Ramos (cell line): Measurements from ENCODE around the gene TMEM50A.
"Not testable (repeated sequence)": the region's sequence is repeated elsewhere in the genome, so short reads cannot be mapped to it uniquely, and the experiment has no call there.

Experiments used
- in situ Hi-C: fragments of 300-500 bp; cut with MboI; formaldehyde crosslinking; loops from one replicate; pipeline ENCODE4 v1.14.3; 2022; ENCODE audit warnings: low sequenced_read_pairs; ENCODE audit not compliant: unreplicated experiment

TMEM50A gene

DNA sequence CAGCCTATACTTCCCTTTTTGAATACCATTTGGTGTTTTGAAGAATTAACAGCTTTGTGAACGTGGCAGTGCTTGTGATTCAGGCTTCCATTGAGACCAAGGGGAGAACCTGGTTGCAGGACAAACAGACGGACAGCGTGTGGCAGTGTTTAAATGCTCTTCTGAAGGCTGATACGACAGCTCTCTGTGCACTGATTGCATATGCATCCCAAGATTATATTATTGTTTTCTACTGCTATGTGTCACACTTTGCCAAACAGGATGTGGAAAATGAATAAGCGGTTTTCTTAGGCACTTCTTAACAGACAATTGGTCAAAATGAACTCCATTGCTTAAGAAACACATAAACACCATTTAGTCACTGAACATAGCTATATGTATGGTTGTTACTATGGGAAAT is 8.2 kb upstream of the TMEM50A start:
- in situ Hi-C loops = not testable (repeated sequence)

DNA sequence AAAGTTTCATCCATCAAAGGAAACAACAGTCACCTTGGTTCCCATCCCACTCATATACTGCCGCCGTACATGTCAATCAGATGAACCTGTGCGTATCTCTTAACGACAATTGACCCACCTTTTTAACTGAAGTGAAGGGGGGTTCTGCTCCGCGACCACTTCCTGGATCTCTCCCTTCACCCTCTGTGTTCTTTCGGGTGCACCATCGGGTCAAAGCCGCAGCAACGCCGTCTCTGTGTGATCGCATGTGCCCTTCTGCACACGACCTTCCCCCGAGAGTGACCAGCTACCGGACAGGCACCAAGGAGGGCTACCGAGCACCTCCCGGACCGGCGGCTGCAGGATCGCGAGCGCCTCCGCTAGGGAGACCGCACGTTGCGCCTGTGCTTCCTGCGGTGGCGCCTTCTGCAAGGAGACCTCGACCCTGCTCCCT is 1.2 kb upstream of the TMEM50A start:
- in situ Hi-C loops = not testable (repeated sequence)

DNA sequence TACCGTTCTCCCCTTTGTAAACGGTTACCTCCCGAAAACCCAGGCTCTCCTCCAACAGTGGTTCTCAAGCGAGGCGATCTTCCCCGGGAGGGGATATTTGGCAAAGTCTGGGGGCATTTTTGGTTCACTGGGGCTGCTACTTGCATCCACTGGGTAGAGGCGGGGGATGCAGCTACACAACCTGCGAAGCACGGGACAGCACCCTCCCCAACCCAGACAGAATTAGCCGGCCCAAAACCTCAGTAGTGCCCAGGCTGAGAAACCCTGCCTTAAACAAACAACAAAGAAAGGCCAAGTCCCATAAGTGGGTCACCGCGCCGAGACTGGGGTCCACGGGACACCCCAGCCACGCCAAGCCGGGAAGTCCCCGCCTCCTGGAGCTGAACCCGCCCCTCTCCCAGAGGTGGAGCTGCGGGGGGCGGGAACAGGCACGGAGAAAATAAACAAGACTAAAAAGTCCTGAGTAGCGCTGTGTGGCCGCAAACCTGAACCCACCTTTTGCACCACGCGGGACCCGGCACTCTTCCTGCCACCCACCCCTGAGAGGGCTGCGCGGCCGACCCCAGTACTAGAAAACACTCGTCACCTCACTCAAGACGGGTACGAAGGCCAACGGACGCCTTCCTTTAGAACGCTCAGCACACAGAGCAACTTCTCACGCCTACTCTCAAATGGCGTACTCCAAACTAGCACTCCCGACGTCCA is 499 bp upstream of the TMEM50A start:
- in situ Hi-C loops = not testable (repeated sequence)

- in situ Hi-C loops = no loop called here
These were observed 852 bp downstream of the TMEM50A start for GRCh38 chr1:25338986-25339385.

DNA sequence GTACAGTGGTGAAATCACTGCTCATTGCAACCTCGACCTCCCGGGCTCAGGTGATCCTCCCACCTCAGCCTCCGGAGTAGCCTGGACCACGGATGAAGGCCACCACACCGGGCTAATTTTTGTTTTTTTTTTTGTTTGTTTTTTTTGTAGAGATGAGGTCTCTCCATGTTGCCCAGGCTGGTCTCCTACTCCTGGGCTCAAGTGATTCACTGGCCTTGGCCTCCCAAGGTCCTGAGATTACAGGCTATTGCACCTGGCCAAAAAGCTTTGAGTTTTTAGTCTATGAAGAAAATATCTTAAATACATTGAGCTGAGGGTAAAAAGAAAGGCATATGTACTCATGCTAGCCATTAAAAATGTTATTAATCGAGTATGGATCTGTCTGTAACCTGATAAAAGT is 3.6 kb downstream of the TMEM50A start:
- in situ Hi-C loops = no loop called here

GRCh38 chr1:25342846-25343245 is 4.7 kb downstream of the TMEM50A start:
- in situ Hi-C loops = no loop called here

DNA sequence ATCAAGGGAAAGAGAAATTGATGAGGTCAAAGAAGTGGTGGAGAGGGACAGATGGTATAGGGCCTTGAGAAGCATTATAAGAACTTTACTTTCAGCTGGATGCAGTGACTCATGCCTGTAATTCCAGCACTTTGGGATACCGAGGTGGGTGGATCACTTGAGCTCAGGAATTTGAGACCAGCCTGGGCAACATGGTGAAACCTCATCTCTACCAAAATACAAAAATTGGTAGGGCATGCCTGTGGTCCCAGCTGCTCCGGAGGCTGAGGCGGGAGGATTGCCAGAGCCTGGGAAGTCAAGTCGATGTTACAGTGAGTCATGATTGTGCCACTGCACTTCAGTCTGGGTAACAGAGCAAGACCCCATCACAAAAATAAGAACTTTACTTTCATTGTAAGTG is 5.7 kb downstream of the TMEM50A start:
- in situ Hi-C loops = no loop called here

DNA sequence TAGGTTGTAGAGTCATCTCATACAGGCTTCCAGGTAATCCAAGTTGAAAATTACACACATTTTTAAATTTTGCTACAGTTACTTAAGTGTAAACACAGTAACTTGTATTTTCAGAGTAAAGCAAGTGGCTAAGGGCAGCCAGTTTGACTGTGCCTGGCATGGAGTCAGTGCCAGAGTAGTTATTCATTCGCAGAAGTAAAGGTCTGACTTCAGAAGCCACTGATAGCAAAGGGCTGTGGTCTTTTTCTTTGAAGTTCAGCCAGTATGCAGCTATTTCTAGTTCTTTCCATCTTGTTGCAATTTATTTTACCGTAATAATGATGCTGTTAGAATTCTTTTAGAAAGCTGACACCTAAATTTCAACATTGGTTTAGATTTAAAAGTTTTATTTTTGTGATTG is 9.4 kb downstream of the TMEM50A start:
- in situ Hi-C loops = no loop called here

- in situ Hi-C loops = no loop called here
These were observed 11.5 kb downstream of the TMEM50A start for GRCh38 chr1:25349606-25350005.

DNA sequence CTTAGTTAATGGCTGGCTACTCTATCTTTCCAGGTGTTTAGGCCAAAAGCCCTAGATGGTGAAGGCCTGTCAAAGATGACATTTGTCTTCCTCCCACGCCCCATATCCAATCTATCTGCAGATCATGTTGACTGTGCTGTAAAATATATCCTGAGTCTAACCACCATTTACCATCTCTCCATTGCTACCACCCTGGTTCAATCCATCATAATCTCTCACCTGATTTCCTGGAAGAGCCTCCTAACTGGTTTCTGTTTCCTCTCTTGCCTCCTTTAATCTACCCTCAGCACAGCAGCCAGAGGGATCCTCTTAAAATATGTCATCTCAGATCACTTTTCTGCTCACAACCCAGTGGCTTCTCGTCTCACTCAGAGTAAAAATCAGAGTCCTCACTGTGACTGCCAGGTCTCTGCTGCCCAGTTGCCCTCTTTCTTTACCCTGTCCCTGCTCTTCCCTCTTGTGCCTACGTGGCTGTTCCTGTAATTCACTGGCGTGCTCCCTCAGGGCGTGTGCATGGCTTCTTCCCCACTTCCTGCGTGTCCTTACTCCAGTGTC is 17.8 kb downstream of the TMEM50A start:
- in situ Hi-C loops = no loop called here

DNA sequence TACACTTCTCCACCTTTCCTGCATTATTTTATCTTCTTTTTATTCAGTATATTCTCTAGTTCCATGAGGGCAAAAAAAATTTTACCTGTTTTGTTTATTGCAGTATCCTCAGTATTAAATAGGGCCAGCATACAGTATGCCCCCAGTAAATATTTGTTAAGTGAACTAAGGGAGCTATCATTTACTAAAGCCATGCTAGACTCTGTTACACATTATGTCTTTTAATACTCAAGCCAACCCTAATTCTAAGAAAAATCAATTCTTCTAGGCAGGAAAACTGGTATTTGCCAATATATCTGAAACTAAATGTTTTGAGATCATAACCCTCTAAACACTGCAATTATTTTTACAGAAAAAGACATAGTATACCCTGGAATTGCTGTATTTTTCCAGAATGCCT is 18.3 kb downstream of the TMEM50A start:
- in situ Hi-C loops = no loop called here

GRCh38 chr1:25356848-25357247 is 18.7 kb downstream of the TMEM50A start:
- in situ Hi-C loops = no loop called here

GRCh38 chr1:25360596-25361581 is 22.8 kb downstream of the TMEM50A start:
- in situ Hi-C loops = no loop called here

- in situ Hi-C loops = no loop called here
These were observed 23.8 kb downstream of the TMEM50A start for GRCh38 chr1:25361901-25362300.

DNA sequence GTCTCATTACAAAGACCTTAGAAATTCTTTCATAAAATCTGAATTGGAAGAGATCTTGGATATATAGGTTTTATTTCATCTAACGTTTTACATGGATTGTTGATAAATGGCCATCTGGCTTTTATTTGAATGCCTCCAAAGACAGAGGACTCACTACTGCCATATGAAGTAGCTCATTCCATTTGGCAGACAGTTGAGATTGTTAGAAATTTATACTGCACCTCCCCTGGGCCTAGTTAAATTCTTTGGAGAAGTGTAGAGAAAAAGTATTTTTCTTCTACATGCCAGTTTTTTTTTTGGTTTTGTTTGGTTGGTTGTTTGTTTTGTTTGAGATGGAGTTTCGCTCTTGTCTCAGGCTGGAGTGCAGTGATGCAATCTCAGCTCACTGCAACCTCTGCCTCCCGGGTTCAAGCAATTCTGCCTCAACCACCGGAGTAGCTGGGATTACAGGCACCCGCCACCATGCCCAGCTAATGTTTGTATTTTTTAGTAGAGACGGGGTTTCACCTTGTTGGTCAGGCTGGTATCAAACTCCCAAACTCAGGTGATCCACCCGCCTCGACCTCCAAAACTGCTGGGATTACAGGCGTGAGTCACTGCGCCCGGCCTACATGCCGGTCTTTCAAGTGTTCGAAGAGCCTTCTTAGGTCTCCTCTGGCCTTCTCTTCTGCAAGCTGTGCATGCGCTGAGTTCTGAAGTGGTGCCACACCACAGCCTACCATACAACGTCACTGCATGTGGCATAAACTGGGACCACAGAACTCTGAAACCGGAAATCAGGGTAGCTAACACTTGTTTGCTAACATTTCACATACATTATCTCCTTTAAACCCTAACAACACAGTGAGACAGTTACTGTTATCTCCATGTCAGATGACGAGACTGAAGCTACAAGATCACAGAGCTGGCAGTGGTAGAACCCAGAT is 24.8 kb downstream of the TMEM50A start:
- in situ Hi-C loops = not testable (repeated sequence)

DNA sequence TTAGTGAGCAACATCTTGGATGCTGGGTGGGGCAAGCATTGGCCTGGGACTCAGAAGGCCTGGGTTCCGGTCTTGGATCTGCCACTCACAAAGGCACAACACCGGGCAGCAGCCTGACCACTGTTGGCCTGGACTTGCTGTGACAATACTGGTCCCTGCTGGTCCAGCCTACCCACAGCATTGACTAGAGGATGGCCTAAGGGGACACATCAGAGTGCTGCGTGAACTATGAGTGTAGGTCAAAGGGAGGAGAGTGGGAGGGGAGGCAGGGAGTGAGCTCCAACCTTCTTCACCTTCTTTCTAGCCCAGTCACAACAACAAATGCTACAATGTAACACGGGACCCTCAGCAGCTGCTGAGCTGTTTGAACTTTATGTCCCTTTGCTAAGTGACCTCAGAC is 31.1 kb downstream of the TMEM50A start:
- in situ Hi-C loops = no loop called here

GRCh38 chr1:25369691-25370271 is 31.6 kb downstream of the TMEM50A start:
- in situ Hi-C loops = not testable (repeated sequence)

DNA sequence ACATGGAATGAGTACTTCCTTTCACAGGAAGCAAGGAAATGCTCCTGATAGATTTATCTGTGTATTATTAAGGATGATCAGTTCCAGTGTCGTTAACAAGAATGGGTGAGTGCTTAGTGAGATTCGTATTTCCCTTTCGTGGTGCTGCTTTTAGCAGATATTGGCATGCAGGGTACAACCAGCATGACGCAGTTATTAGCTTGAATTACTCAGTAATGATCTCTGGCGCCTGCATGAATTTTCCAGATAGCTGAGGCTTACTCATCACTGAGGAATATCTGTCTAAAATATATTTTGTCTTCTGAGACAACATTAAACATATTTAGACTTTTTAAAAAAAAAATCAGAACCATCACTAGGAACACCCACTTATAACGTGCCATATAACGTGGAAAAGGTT is 33.6 kb downstream of the TMEM50A start:
- in situ Hi-C loops = not testable (repeated sequence)

GRCh38 chr1:25378367-25378766 is 40.2 kb downstream of the TMEM50A start:
- in situ Hi-C loops = not testable (repeated sequence)

GRCh38 chr1:25382543-25382942 is 44.4 kb downstream of the TMEM50A start:
- in situ Hi-C loops = not testable (repeated sequence)
